GM19099 (cell line): ENCODE results near the gene SYPL1.

Experiments used
- POLR2A ChIP-seq: IDR thresholded peaks from 3 replicates; pipeline ENCODE4 v1.6.1; 2011; ENCODE audit warnings: low read depth; ENCODE audit not compliant: insufficient read length; ENCODE audit errors: extremely low read depth

The SYPL1 gene

DNA sequence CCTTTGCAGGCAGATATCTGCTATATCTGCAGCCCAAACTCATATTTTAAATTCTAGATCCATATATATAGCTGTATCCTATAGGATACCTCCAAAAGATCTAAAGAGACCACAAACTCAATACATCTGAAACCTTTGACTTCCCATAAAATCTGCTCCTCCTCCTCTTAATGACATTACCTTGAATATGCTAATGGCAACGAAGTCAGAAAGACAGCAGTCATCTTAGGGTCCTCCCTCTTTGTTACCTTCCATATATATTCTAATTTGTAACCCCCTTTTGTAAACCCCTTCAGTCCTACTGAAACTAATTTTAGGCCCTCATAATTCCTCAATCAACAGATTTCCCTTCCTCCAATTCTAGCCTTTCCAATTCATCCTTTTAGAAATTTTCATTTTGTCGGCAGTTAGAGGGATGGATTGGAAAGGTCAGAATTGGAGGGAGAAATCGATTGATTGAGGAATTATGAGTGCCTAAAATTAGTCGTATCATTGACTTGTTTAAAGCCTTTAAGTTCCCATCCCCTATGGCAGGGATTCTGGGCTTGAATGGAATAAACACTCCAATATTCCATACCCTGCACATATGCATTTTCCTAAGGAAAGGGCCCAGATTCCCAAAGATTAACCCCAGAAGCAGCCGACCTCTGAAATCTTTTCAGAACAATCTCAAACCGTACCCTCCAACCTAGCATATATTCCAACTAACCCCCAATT, 2.4 kb downstream of the SYPL1 start:
- no peak for TF ChIP-seq POLR2A

DNA sequence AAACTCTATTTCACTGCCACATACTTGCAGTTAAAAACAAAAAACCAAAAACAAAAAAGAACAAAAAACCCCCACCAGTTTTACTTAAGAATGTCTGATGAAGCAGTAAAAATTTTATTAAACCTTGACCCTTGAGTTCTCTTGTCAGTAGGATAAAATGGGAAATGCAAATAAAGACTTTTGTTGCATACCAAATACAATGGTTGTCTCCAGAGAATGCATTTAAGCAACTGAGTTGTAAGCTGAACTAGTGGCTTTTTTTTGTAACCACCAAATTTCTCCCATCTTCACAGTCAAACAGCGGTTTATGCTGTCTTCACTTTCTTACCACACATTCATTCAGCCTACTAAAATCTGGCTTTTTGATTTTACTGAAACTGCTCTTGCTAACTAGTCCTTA, 3.1 kb downstream of the SYPL1 start:
- TF ChIP-seq POLR2A = no peak

DNA sequence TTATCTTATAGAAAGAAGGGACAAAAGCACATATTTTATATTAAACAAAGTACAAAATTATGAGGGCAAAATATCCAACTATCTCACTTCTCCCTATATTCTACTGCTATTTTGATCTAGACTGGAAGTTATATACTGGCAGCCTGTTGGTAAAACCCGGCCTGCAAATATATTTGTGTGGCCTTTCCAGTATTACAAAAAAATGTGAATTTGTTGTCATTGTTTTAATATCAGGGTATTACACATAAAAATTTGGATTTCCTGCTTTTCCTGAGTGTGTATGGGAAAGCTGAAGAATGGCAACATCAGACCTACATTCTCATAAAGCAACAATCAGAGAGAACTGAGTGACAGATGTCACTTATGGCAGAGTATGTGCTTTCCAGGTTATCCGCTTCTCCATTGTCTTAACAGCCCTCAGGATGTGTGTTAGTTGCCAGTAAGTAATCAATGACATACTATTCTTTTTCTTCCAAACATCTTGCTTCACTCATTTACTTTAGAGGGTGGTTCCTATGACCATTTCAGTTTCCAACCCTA, 7.3 kb downstream of the SYPL1 start:
- no peak for TF ChIP-seq POLR2A

DNA sequence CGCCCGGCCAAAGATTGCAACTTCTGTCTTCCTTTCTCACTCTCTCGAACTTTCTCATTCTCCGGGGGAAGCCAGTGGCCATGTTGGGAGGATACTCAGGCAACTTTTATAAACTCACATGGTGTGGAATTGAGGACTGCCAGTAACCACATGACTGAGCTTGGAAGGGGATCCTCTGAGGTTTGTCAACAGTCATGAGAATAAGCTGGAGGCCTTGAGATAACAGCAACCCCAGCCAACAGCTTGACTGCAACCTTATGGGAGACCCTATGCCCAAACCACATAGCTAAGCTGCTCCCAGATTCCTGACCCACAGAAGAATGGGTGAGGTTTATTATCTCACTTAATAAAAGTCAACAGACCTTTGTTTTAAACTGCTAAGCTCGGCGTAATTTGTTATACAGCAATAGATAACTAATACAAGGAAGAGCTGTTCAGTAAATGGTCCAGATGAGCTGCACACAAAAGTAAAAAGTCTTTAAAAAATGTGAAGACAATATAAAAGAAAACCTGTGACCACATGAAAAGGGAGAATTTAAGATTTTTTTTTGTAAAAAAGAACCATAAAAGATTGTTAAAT, 9.6 kb downstream of the SYPL1 start:
- TF ChIP-seq POLR2A = no peak

DNA sequence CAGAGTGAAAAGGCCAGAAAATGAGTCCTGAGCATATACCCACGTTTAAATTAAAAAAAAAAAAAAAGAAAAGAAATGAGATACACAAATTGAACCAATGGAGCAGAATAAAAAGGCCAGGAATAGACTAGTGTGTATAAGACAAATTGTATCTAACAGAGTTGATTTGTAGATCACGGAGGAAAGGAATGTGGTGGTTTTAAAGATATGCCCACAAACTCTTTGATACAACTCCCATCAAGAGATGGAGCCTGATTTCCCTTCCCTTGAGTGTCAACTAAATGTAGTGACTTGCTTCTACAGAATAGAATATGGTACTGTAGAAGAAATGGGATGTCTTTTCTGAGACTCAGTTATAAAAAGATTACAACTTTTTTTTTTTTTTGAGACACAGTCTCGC, 10.4 kb downstream of the SYPL1 start:
- TF ChIP-seq POLR2A = no peak

DNA sequence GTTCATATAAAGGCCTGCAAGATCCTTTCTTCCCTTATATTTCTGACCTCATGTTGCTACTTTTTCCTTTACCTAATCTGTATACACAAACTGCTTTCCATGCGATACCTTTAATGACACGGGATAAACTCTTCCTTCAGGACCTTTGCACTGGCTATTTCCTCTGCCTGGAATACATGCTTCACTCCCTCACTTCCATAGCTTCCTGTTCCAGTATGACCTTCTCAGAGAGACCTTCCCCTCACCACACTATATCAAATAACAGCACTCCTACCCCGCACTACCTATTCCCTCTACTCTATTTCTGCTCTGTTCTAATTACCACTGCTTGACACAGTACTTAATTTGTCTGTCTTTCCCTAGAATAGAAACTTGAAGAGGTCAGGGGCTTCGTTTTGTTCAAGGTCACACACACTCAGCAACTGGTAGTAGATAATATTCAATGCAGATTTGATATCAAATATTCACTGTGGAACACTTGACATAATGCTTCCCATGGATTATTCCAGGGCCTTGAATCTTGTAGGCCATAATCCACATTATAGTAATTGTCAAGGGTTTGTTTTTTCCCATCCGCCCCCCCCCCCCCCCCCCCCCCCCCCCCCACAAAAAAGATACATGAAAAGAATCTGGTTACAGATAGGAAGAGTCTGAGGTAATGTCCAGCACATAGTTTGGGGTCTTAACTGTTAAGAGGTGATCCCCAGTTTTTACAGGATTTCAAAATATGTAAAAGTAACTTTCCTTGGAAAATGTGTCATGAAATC, 11.1 kb downstream of the SYPL1 start:
- no peak for TF ChIP-seq POLR2A

DNA sequence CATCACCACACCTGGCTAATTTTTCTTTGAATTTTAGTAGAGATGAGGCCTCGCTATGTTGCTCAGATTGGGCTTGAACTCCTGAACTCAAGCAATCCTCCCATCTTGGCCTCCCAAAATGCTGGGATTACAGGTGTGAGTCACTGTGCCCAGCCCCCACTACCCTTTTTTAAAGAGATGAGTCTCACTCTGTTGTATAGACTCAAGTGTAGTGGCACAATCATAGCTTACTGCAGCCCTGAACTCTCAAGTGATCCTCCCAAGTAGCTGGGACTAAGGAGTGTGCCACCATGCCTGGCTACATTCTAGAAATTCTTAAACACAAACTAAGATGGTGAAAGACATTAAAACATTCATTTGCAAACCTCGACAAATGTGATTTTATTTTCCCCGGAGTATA, 12.6 kb downstream of the SYPL1 start:
- TF ChIP-seq POLR2A = no peak

DNA sequence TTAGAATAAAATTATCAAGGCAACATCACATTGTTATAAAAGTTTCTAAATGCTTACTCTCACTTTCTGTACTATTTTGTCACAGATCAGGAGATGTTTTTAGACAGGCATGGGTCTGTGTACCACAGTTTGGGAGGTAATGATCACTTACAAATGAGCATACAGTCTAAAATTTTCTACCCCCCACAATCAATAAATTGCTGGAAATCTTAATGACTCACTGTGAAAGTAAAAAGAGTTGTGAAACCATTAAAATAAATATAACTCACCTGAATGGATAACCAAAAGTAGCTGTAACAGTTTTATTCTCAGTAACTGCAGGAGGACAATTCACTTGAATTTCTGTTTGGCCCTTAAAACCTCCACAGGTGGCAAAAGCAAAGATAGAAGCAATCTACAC, 13.2 kb downstream of the SYPL1 start:
- TF ChIP-seq POLR2A = no peak

DNA sequence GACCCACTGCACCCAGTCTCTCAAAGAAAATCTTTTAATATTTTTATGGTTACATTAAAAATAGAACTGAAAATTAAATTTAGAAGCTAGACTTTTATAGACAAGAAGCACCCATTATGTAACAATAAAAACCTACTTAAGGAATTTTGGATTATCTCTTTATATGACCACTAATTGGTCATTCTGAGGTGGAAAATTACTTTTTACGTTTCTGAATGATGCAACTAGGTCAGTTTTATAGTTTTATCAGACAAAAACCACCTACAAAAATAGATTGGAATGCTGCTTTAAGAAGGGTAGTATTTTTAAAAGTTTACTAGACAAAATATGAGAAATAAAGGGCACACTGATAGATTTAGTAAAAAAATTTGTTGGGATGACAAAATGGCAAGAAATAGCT, 16.5 kb downstream of the SYPL1 start:
- TF ChIP-seq POLR2A = no peak

DNA sequence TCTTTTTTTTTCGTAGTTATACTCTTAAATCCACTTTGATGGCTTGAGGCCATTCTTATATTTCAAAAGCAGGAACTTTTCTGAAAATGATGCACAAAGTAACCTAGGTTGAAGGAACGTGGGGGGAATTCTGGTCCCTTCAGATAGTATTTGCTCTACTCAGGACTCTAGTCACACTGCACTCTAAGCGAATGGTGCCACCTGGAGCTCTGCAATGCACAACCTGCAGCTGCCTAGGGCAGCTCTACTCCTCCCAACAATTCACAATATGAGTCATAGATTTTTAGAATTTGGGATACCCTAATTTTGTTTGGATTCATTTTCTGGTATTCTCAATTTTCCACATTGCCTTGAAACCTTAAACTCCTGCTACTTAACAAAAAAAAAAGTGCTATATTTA, 17.3 kb downstream of the SYPL1 start:
- TF ChIP-seq POLR2A = no peak

DNA sequence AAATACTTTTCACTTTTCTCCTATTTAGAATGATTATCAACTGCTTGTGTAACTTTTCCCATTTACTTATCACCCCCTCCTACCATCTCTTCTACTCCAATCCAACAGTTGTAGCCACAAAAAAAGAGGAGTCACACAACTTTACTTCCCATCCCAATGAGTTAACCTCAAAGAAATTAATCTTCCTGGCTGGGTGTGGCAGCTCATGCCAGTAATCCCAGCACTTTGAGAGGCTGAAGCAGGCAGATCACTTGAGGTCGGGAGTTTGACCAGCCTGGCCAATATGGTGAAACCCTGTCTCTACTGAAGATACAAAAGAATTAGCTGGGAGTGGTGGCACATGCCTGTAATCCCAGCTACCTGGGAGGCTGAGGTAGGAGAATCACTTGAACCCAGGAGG, 19.9 kb downstream of the SYPL1 start:
- no peak for TF ChIP-seq POLR2A

DNA sequence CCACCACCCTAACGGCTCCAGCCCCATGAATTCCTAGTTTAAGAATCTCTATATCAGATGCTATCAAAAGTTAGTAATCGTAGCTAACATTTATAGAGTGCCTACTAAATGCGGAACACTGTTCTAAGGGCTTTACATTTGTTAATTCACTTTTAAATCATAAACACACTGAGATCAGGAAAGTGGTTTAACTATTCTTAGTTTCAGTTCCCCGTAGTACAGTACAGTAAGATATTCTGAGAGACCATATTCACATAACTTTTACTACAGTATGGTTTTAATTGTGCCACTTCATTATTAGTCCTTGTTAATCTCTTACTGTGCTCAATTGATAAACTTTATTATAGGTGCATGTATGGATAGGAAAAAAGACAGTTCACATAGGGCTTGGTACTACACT, 22.5 kb downstream of the SYPL1 start:
- TF ChIP-seq POLR2A = no peak

DNA sequence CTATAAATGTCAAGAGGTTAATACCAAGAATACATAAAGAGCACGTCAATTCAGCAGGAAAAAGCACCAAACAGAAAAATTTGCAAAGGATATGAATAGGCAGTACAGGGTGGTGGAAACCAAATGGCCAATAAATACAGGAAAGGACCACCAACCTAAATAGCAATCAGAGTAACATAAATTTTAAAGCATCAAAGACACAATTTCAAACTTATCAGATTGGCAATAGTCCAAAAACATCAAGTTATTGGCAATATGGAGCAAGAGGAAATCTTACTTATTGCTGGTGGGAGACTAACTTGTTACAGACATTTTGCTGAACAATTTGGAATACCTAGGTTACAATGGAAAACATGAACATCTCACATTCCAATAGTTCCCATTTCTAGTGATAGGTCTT, 24.1 kb downstream of the SYPL1 start:
- no peak for TF ChIP-seq POLR2A

DNA sequence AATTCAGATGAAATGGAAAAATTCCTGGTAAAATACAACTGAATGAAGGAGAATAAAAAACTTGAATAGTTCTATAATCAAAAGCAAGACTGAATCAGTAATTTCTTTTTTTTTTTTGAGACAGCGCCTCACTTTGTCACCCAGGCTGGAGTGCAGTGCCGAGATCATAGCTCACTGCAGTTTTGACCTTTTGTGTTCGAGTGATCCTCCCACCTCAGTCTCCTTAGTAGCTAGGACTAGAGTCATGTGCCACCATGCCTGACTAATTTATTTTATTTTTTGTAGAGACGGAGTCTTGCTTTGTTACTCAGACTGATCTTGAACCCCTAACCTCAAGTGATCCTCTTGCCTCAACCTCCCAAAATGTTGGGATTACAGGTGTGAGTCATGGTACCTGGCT, 26.1 kb downstream of the SYPL1 start:
- TF ChIP-seq POLR2A = no peak

DNA sequence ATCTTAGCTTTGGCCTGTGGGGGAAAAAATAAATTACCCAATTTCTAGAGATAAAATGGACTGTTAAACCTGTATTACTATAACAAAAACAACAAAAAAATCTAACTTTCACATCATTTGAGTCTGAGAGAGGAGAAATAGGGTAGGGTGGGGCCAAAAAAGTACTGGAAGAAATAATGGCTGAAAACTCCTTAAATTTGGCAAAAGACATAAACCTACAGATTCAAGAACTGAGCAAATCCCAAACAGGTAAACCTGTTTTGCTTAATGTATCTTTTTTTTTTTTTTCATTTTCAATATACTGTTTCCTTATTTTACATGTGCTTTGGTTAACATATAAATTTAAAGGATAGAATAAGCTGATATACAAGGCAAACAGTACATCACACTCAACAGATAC, 27.1 kb downstream of the SYPL1 start:
- TF ChIP-seq POLR2A = no peak

DNA sequence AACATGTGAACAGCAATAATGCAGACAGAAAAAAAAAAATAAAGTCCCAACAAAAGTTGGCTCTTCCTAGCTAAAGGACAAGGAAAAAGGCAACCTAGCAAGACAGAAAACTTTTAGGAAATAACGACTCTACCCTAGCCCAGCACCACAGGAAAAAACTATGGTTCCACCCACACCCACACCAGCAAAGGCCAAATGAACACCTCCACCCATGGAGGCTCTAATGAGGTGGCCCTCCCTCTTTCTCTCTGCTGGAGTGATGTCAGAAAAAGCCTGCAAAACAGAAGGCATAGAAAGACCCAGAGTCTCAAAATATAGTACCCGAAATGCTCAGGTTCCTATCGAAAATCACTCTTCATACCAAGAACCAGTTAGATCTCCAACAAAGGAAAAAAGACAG, 28.4 kb downstream of the SYPL1 start:
- no peak for TF ChIP-seq POLR2A
